ENCODE measurements around the gene ZNF780B.
"Not testable (repeated sequence)": the region's sequence is repeated elsewhere in the genome, so short reads cannot be mapped to it uniquely, and the experiment has no call there.

The ZNF780B gene
- 3.5 to 43.2 (median 15.5) reads per million in 18 experiments for total RNA-seq

GRCh38 chr19:40055832-40056504 is at the start of gene ZNF780B:
ZNF780B (minus strand) TSS chr19:40056231; CDS start chr19:40050332, 5,899 bp downstream.
- DNase-seq, result peak; percentile 58 to 64

GRCh38 chr19:40104754-40105153 is 48.7 kb upstream of the ZNF780B start:
- no peak for DNase-seq

- DNase-seq, result no peak
These were observed 47.6 kb upstream of the ZNF780B start for GRCh38 chr19:40103600-40103999.

GRCh38 chr19:40101813-40102212 is 45.8 kb upstream of the ZNF780B start:
- DNase-seq, result no peak

GRCh38 chr19:40093416-40093815 is 37.4 kb upstream of the ZNF780B start:
- no peak for DNase-seq

- DNase-seq, result peak in 1 of 2 donors; percentile 12
These were observed 35.4 kb upstream of the ZNF780B start for GRCh38 chr19:40091205-40092129.

GRCh38 chr19:40090241-40091204 is 34.5 kb upstream of the ZNF780B start, which contains the start of gene ZNF780A:
ZNF780A (minus strand) TSS chr19:40090943; CDS start chr19:40084753, 6,190 bp downstream.
- peak; percentile 64 to 77 for DNase-seq

- DNase-seq, result no peak
These were observed 33.4 kb upstream of the ZNF780B start for GRCh38 chr19:40089462-40089861.

- no peak for DNase-seq
These were observed 32.4 kb upstream of the ZNF780B start for GRCh38 chr19:40088299-40089047.

- DNase-seq, result no peak
These were observed 28.9 kb upstream of the ZNF780B start for GRCh38 chr19:40084948-40085347.

GRCh38 chr19:40081411-40081810 is 25.4 kb upstream of the ZNF780B start:
- DNase-seq, result peak; percentile 19 to 65

GRCh38 chr19:40080289-40080688 is 24.3 kb upstream of the ZNF780B start:
- no peak for DNase-seq

GRCh38 chr19:40078377-40078776 is 22.3 kb upstream of the ZNF780B start:
- peak in 1 of 2 donors; percentile 18 for DNase-seq

- no peak for DNase-seq
These were observed 14.0 kb upstream of the ZNF780B start for GRCh38 chr19:40070058-40070457.

- DNase-seq, result no peak
These were observed 3.6 kb upstream of the ZNF780B start for GRCh38 chr19:40059624-40060023.

GRCh38 chr19:40057166-40057565 is 1.1 kb upstream of the ZNF780B start:
- no peak for DNase-seq

- DNase-seq, result peak; percentile 1 to 22
These were observed 474 bp upstream of the ZNF780B start for GRCh38 chr19:40056505-40056904.

GRCh38 chr19:40055049-40055448 is 982 bp downstream of the ZNF780B start:
- DNase-seq, result no peak

- DNase-seq, result no peak
These were observed 1.4 kb downstream of the ZNF780B start for GRCh38 chr19:40054632-40055031.

GRCh38 chr19:40053491-40053890 is 2.5 kb downstream of the ZNF780B start:
- DNase-seq, result no peak

- not testable (repeated sequence) for DNase-seq
These were observed 14.3 kb downstream of the ZNF780B start for GRCh38 chr19:40041718-40042117.

Data from inflammatory macrophage (primary cell).